Hematopoietic multipotent progenitor cell treated with erythropoietin and hydrocortisone succinate and interleukin-3 and kit ligand, for 8 days (in vitro differentiated cells): Measurements from ENCODE around the gene PACRG.
A peak's percentile ranks its signal among the peaks of the same experiment; 100 is the strongest.

ENCODE experiments used
- DNase-seq: peaks from one replicate; pipeline ENCODE4 v3.0.0-alpha.2; 2015

The PACRG gene

DNA sequence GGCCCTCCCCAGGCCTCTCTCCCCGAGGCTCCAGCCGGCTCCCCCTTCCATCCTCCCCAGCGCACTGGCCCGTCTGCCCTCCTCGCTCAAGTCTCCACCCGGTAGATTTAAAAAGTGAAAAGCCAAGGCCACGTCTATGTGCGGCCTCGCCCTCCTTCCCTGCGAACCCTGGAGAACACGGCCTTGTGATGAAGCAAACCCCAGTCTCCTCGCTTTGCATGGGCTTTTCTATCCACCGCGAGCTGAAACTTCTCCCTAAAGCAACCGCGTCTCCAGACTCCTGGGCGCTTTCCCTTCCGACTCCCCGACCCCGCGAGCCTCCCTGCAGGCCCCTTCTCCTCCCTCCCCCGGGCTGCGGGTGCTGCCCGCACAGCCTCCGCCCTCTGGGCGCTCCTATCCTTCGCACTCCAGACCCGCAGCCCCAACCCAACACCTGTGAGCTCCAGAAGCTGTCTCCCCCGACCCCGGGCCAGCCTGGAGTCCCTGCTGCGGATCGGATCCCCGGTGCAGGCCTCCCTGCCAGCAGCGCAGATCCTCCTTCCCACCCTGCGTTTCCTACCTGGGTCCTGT is 421.6 kb downstream of the PACRG start:
- DNase-seq, result no peak

- no peak for DNase-seq
Measured at GRCh38 chr6:163151212-163151611, 423.4 kb downstream of the PACRG start.

- DNase-seq, result no peak
Measured at GRCh38 chr6:163152701-163153100, 424.9 kb downstream of the PACRG start.

- no peak for DNase-seq
Measured at GRCh38 chr6:163159110-163159509, 431.3 kb downstream of the PACRG start.

- DNase-seq, result no peak
Measured at GRCh38 chr6:163159689-163160088, 431.9 kb downstream of the PACRG start.

DNA sequence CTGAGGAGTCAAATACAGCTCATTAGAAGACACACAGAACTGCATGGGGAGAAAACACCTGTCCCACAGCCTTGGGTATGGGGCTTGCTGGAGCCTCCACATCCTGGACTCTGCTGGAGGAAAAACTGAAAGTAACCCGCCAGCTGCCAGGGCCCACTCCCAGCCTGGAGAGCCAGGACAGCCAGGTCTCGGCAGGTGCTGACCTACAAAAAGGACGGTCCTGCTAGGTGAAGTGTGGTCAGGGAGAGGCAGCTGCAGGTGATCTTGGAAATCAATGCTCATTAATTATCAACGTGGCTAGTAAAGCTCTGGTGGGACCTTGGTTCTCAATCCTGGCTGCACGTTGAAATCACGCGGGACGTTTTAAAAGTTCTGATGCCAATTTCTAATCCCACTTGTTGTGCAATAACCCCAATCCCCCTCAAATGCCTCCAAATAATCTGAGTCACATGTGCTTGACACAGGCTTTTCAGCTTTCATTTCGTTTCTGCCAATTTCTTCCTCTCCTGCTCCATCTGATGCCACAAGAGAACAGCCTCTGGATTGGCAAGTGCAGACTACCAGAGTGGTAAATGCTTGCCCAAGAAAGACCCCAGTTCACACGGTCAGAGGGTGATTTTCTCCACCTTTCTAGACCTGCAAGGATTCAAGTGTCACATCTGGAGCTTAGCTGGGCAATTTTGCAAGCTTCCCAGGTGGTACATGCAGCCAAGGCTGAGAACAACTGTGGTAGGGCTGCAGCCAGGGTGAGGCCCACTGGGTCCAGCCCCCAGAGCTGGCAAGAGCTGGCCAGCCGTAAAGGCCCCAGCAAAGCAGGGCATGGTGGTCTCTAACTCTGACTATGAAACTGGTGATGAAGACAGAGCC is 434.5 kb downstream of the PACRG start:
- DNase-seq, result no peak

DNA sequence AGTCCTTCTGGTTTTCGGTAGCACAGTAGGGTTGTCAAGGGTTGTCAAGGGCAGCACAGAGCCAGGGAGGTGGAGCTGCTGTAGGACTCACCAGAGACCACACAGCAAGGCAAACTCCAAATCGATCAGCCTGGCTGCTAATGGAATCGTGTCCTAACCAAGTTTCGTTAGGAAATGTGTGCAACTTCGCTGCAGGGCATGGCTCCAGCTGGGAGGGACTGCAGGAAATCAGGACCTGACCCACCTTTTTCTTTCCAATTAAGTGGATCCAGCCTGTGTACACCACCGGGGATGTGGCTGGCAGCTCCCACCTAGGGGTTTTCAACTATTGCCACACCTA is 435.1 kb downstream of the PACRG start:
- DNase-seq, result no peak

DNA sequence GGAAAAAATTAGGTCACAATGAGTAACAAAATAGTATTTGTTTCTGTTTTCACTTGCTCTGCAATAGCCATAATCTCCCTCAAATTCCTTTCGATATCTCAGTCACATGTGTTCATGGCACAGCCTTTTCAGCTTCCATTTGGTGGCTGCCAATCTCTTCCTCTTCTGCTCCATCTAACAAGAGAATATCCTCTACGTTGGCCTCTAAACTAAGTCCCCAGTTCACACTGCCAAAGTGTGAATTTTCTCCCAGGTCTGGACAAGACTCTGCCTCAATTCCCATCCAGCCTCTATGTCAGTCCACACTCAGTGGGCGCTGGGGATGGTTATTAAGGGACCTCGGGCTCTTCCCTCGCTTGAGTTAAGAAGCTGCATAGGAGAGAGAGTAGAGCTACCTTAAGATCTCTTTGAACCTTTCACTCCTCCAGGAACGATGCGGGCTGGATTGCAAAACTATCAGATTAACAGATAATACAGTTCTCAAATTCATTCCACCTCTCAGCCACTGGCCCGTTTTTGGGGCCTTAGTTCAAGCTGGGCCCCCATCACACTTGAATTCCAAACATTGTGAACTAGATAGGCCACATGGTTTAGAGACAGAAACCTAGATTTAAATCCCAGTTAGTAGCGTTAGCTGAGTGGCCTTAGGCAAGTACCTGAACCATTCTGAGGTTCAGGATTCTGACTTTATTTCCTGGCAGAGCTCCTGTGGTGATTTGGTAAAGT is 436.6 kb downstream of the PACRG start:
- DNase-seq, result no peak

- no peak for DNase-seq
Measured at GRCh38 chr6:163165155-163165910, 437.6 kb downstream of the PACRG start.

DNA sequence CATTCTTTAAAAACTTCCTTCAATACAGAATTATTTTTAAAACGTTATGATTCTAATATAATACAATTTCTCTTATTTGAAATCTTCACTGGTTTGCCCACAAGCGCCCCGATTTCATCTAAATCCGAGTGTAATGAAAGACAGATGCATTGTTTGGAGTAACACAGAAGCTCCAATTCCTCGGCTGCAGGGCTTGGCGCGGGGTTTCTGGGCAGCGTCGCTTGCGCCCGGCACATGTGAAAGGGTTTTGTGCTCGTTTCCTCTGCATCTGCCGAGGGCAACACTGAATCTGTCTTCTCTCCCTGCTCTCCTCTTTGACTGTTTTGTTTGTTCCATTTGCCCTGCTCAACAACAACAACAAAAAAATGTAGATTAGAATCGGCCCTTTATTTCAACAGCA is 438.1 kb downstream of the PACRG start:
- no peak for DNase-seq

GRCh38 chr6:163166507-163166906 is 438.7 kb downstream of the PACRG start:
- no peak for DNase-seq

DNA sequence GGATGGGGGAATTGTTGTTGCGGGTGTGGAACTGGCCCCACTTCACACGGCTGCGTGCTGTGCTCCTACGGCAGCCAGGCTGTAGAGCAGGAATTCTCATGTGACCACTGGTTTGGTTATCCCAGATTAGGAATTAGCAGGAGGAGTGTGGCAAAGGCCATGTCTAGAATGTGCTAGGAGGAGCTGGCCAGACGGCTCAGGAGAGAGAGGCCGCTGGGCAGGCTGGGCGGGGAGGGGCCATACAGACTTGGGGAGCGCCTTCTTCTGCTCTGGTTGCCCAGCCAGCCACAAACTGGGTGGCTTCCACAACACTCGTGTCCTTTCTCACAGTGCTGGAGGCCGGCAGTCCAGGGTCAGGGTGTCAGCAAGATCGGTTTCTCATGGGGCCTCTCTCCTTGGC is 441.7 kb downstream of the PACRG start:
- no peak for DNase-seq

DNA sequence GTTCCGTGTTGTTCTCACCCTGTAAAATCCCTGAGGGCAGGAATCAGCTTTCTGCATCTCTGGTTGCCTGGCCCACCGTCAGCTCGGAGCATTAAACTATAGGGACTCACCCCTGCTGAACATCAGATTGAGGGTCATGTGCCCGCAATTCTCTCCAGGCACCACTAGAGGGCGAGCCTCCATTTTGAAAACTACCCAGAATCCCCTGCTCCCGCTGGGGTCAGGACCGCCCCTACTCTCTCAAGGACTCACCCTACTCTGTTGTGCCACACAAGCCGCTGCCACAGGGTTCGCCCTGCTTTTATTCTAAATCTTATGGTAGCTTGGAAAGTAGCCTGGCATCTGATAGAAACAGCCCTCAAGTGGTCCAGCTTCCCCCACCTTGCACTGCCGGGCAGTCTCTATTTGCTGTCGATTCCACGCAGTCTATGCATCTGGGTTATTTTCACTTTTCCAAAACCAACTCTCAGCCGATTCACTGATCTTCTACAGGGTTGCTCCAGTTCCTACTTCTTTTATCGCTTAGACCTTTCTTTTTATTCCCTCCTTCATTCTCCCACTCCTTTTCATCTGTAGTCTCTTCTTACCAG is 442.6 kb downstream of the PACRG start:
- DNase-seq, result peak; percentile 37

- no peak for DNase-seq
Measured at GRCh38 chr6:163173741-163174140, 446.0 kb downstream of the PACRG start.

GRCh38 chr6:163175301-163175700 is 447.5 kb downstream of the PACRG start:
- no peak for DNase-seq

DNA sequence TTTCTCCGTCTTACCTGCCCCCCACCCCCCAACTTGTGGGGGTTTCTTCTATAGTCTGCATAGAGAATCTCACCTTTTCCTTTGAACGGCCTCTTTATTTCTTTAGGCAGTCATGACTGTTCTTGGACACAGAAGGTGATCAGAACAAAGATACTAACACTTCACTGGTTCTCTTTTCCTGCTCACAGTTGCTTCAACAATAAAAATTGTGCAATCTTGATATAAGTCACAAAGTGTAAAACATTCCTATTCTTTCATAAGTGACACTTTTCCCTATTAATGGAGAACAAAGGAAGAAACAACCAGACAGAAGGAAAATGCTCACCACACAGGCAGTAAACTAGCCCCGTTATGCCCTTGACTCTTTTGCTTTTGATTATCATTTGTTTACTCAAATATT is 448.3 kb downstream of the PACRG start:
- no peak for DNase-seq

DNA sequence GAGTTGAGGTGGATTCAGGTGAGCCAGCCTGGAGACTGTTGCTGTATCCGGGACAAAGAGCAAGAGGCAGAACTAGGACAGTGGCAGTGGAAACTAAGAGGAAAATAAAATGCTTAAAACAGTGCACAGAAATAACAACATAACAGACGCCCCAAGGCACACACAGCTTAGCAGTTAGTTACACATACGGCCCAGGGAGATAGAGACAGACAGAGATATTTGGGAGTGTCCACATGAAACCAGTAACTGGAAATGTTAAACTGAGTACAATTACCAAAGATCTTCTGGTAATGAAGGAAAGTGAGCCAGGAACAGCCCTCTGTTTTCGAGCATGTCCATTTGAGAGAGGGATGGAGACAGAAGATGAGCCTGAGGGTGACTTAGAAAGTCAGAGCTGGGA is 449.2 kb downstream of the PACRG start:
- no peak for DNase-seq

DNA sequence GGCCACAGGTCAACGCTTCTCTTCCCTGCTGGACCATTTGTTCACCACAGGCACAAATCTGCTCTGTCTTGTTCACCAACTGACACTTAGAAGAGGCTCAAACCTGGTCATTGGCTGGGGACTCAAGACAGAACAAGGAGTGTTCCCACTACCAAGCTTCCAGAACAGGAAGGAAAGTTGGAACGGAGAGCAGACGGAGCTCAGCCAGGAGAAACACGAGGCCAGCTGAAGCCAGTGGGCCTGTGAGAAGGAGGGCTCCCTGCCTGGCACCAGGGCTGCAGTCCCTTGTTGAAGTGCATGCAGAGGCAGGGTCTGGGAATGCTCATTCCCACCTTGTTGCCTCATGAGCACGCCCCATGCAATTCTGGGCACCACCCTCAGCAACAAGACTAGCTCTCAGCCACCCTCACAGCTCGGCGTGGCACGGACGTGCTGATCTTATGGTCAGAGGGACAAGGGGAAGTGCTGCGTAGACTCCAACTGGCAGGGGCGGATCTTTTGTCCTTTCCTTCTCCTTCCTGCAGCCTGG is 450.2 kb downstream of the PACRG start:
- DNase-seq, result no peak

- no peak for DNase-seq
Measured at GRCh38 chr6:163179061-163179460, 451.3 kb downstream of the PACRG start.

GRCh38 chr6:163179721-163180120 is 451.9 kb downstream of the PACRG start:
- no peak for DNase-seq

- DNase-seq, result peak; percentile 23
Measured at GRCh38 chr6:163180874-163181541, 453.2 kb downstream of the PACRG start.

DNA sequence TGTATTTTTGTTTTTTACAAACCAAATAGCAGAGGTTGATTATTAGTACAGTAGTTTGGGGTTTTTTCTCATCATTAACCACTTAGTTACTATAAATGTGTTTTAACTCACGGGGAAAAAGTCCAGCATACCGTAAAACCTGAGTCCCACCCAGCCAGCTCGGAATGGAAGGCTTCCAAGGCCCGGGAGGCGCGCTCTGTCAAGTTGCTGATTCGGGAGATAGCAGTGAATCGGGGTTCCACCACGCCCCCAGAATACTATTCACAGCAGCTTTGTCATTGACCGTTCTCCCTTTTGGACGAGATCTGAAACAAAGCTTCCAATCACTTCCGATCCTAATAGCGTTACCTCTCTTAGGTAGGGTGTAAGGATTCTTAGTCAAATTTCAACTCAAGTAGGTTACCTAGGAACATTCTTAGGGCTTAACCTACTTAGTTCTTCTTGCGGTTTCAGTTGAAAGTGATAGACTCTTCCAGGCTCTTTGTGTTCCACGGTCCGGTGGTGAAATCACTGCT is 453.9 kb downstream of the PACRG start:
- no peak for DNase-seq
